IMR-90 (cell line): ENCODE results near the gene PHF5A. TPM values are rescaled to one million over a fixed set of nuclear protein-coding genes. Genes with fewer than 3 reads are reported as not detected.
A peak's percentile ranks its signal among the peaks of the same experiment; 100 is the strongest.

Source experiments
- ATAC-seq: fragments of 200-7000 bp; cut with Tn5 transposase; 2 replicates; pipeline ENCODE4 v1.9.1; 2020; ENCODE audit warnings: low read depth, mild to moderate bottlenecking, moderate library complexity
- BruUV-seq: library from RNA; stranded (reverse); fragments of 400-500 nt; replicated peaks from 2 replicates; lab custom pipeline; 2021; lab: Mats Ljungman, UMichigan
- CTCF ChIA-PET: fragments of 300-600 bp; formaldehyde crosslinking; extraction: SDS; loops from one replicate; lab custom pipeline; 2021; ENCODE audit warnings: antibody characterized with exemption; lab: Yijun Ruan, JAX
- POLR2A ChIA-PET: fragments of 300-600 bp; sonication (Branson Sonifier 250); formaldehyde crosslinking; loops from one replicate; lab custom pipeline; 2022; ENCODE audit warnings: antibody characterized with exemption; ENCODE audit not compliant: unreplicated experiment; lab: Charles Lee
- DNase-seq: peaks from one replicate; pipeline ENCODE4 v3.0.0; 2013
- H2AFZ ChIP-seq: replicated peaks from 2 replicates; pipeline ENCODE3; 2013; ENCODE audit warnings: low read length, mild to moderate bottlenecking; ENCODE audit not compliant: poor library complexity
- H2AK5ac ChIP-seq: 2 replicates; pipeline ENCODE4 v1.6.1; 2013; ENCODE audit warnings: low read depth, low read length, inconsistent platforms
- H2AK9ac ChIP-seq: replicated peaks from 2 replicates; pipeline ENCODE3; 2013; ENCODE audit warnings: mild to moderate bottlenecking, low read depth, low read length, moderate library complexity; ENCODE audit not compliant: poor library complexity
- H2BK120ac ChIP-seq: 2 replicates; pipeline ENCODE4 v1.6.1; 2013; ENCODE audit warnings: low read depth, low read length, inconsistent platforms
- H2BK15ac ChIP-seq: 3 replicates; pipeline ENCODE4 v1.6.1; 2013; ENCODE audit warnings: low read depth, low read length, inconsistent platforms
- H2BK20ac ChIP-seq: 2 replicates; pipeline ENCODE4 v1.6.1; 2013; ENCODE audit warnings: low read depth, mild to moderate bottlenecking, inconsistent platforms, low read length, moderate library complexity
- H2BK5ac ChIP-seq: 2 replicates; pipeline ENCODE4 v1.6.1; 2013; ENCODE audit warnings: mild to moderate bottlenecking, low read depth, low read length, inconsistent platforms; ENCODE audit not compliant: poor library complexity, severe bottlenecking
- H3K14ac ChIP-seq: replicated peaks from 2 replicates; pipeline ENCODE4 v1.6.1; 2013; ENCODE audit warnings: low read depth, low read length, inconsistent platforms
- H3K18ac ChIP-seq: 2 replicates; pipeline ENCODE4 v1.6.1; 2013; ENCODE audit warnings: low read depth, low read length, control low read depth
- H3K23ac ChIP-seq: 2 replicates; pipeline ENCODE4 v1.6.1; 2013; ENCODE audit warnings: low read depth, low read length, inconsistent platforms
- H3K27ac ChIP-seq: 2 replicates; pipeline ENCODE4 v1.5.1; 2013; ENCODE audit warnings: mild to moderate bottlenecking, control low read depth, low read length; ENCODE audit not compliant: insufficient read depth
- H3K27me3 ChIP-seq: 2 replicates; pipeline ENCODE4 v1.6.1; 2013; ENCODE audit warnings: low read length; ENCODE audit not compliant: control insufficient read depth, insufficient read depth
- H3K36me3 ChIP-seq: 2 replicates; pipeline ENCODE4 v1.6.1; 2013; ENCODE audit warnings: low read length, mixed read lengths; ENCODE audit not compliant: control insufficient read depth, insufficient read depth
- H3K4ac ChIP-seq: 2 replicates; pipeline ENCODE4 v1.6.1; 2013; ENCODE audit warnings: low read depth, low read length, inconsistent platforms
- H3K4me1 ChIP-seq: 2 replicates; pipeline ENCODE4 v1.6.1; 2013; ENCODE audit warnings: low read length, mixed read lengths; ENCODE audit not compliant: control insufficient read depth, insufficient read depth
- H3K4me2 ChIP-seq: 2 replicates; pipeline ENCODE4 v1.6.1; 2013; ENCODE audit warnings: low read depth, mild to moderate bottlenecking, control low read depth, low read length, moderate library complexity
- H3K4me3 ChIP-seq: 2 replicates; pipeline ENCODE4 v1.5.1; 2013; ENCODE audit warnings: low read depth, mild to moderate bottlenecking, control low read depth, low read length, moderate library complexity; ENCODE audit not compliant: insufficient read depth
- H3K56ac ChIP-seq: 2 replicates; pipeline ENCODE4 v1.6.1; 2013; ENCODE audit warnings: low read length, inconsistent platforms; ENCODE audit not compliant: insufficient read depth; ENCODE audit errors: extremely low read depth
- H3K79me1 ChIP-seq, 2 experiments: 2 replicates each; pipeline ENCODE4 v1.6.1; 2013; ENCODE audit warnings: low read length in 2 of 2, inconsistent platforms in 1 of 2, low read depth in 1 of 2
- H3K9ac ChIP-seq: 2 replicates; pipeline ENCODE4 v1.6.1; 2013; ENCODE audit warnings: low read depth, low read length, control low read depth
- H3K9me1 ChIP-seq: 2 replicates; pipeline ENCODE4 v1.6.1; 2013; ENCODE audit warnings: low read length, inconsistent platforms; ENCODE audit not compliant: insufficient read depth
- H3K9me3 ChIP-seq: 2 replicates; pipeline ENCODE4 v1.6.1; 2013; ENCODE audit warnings: low read length; ENCODE audit not compliant: control insufficient read depth, insufficient read depth
- H4K20me1 ChIP-seq: 2 replicates; pipeline ENCODE4 v1.6.1; 2013; ENCODE audit warnings: low read length, inconsistent platforms; ENCODE audit not compliant: insufficient read depth
- H4K5ac ChIP-seq: 2 replicates; pipeline ENCODE4 v1.6.1; 2013; ENCODE audit warnings: mild to moderate bottlenecking, low read depth, low read length, control low read depth
- H4K8ac ChIP-seq, 2 experiments: 2 replicates each; pipeline ENCODE4 v1.6.1; 2013; ENCODE audit warnings: low read depth in 2 of 2, low read length in 2 of 2, control low read depth in 1 of 2, inconsistent platforms in 1 of 2
- H4K91ac ChIP-seq: 2 replicates; pipeline ENCODE4 v1.6.1; 2013; ENCODE audit warnings: low read depth, low read length, inconsistent platforms; ENCODE audit not compliant: insufficient read depth
- BHLHE40 ChIP-seq: fragments of 150-350 bp; IDR thresholded peaks from 2 replicates; pipeline ENCODE4 v1.6.1; 2016; ENCODE audit warnings: mild to moderate bottlenecking, low read depth, low read length
- CEBPB ChIP-seq: IDR thresholded peaks from 2 replicates; pipeline ENCODE4 v1.6.1; 2012; ENCODE audit warnings: low read depth, low read length, improper control_type of control experiment
- CHD1 ChIP-seq: IDR thresholded peaks from 2 replicates; pipeline ENCODE4 v1.6.1; 2012; ENCODE audit warnings: low read depth, low read length, improper control_type of control experiment
- CTCF ChIP-seq: conservative IDR thresholded peaks from 2 replicates; pipeline ENCODE4 v1.5.1; 2012; ENCODE audit warnings: mild to moderate bottlenecking, low read depth, low read length, improper control_type of control experiment
- ELK1 ChIP-seq: fragments of 150-350 bp; IDR thresholded peaks from 2 replicates; pipeline ENCODE4 v1.6.1; 2016; ENCODE audit warnings: low read depth, mild to moderate bottlenecking, low read length, moderate library complexity, borderline replicate concordance
- FOS ChIP-seq: fragments of 150-350 bp; IDR thresholded peaks from 2 replicates; pipeline ENCODE4 v1.6.1; 2016; ENCODE audit warnings: low read depth, low read length
- MAFK ChIP-seq: IDR thresholded peaks from 2 replicates; pipeline ENCODE4 v1.6.1; 2012; ENCODE audit warnings: low read depth, low read length, improper control_type of control experiment
- MAZ ChIP-seq: IDR thresholded peaks from 2 replicates; pipeline ENCODE4 v1.6.1; 2012; ENCODE audit warnings: low read depth, mild to moderate bottlenecking, low read length, improper control_type of control experiment, moderate library complexity, borderline replicate concordance
- MXI1 ChIP-seq: IDR thresholded peaks from 2 replicates; pipeline ENCODE4 v1.6.1; 2012; ENCODE audit warnings: low read depth, mild to moderate bottlenecking, low read length, moderate library complexity, borderline replicate concordance
- NFE2L2 ChIP-seq: fragments of 150-350 bp; IDR thresholded peaks from 2 replicates; pipeline ENCODE4 v1.6.1; 2016; ENCODE audit warnings: low read depth, mild to moderate bottlenecking, low read length
- POLR2A ChIP-seq: IDR thresholded peaks from 2 replicates; pipeline ENCODE4 v1.6.1; 2012; ENCODE audit warnings: mild to moderate bottlenecking, low read depth, low read length
- RAD21 ChIP-seq: IDR thresholded peaks from 2 replicates; pipeline ENCODE4 v1.6.1; 2012; ENCODE audit warnings: low read length, improper control_type of control experiment
- RCOR1 ChIP-seq: IDR thresholded peaks from 2 replicates; pipeline ENCODE4 v1.6.1; 2012; ENCODE audit warnings: mild to moderate bottlenecking, low read length, improper control_type of control experiment; ENCODE audit not compliant: insufficient replicate concordance
- RFX5 ChIP-seq: IDR thresholded peaks from 2 replicates; pipeline ENCODE4 v1.8.0; 2012; ENCODE audit warnings: low read depth, mild to moderate bottlenecking, low read length, moderate library complexity
- SMC3 ChIP-seq: fragments of 150-350 bp; IDR thresholded peaks from 2 replicates; pipeline ENCODE4 v1.6.1; 2016; ENCODE audit warnings: low read depth, mild to moderate bottlenecking, antibody characterized with exemption, low read length, moderate library complexity
- USF2 ChIP-seq: fragments of 150-350 bp; IDR thresholded peaks from 2 replicates; pipeline ENCODE4 v1.6.1; 2017; ENCODE audit warnings: mild to moderate bottlenecking, antibody characterized with exemption, low read length, low read depth
- WGBS, 2 experiments: methylation state at CpG; one replicate each; pipeline versions ENCODE4 v1.1.5 to v1.1.7; 2013; ENCODE audit warnings: missing lambda C conversion rate in 2 of 2; ENCODE audit not compliant: insufficient read length in 1 of 2; ENCODE audit errors: extremely low coverage in 2 of 2; 5-methylcytosine and 5-hydroxymethylcytosine counted together
- dilution Hi-C: fragments of 300-500 bp; cut with HindIII; formaldehyde crosslinking; loops from one replicate; pipeline ENCODE4 v1.14.3; 2018; ENCODE audit warnings: low sequenced_read_pairs; ENCODE audit not compliant: unreplicated experiment
- in situ Hi-C: fragments of 300-500 bp; cut with MboI; formaldehyde crosslinking; loops from 3 replicates; pipeline ENCODE4 v1.14.3; 2019; ENCODE audit warnings: low sequenced_read_pairs, inconsistent platforms, mixed read lengths
- intact Hi-C: fragments of 100-400 bp; cut with micrococcal nuclease; formaldehyde crosslinking; loops from 2 replicates; pipeline ENCODE4 v1.10.0; 2022
- polyA plus RNA-seq, 3 experiments: library from polyadenylated mRNA; depleted of rRNA; stranded (reverse); fragments of >200 nt; gene quantifications; 2 replicates each; pipeline ENCODE4 v1.2.3, GENCODE V29; 2012; ENCODE audit warnings: low replicate concordance in 1 of 3
- total RNA-seq: library from RNA; depleted of rRNA; stranded (reverse); fragments of >200 nt; gene quantifications from 2 replicates; pipeline ENCODE4 v1.2.3, GENCODE V29; 2012

Gene PHF5A
- total and polyA plus RNA-seq, 2 of the 4 experiments (the other 2 are of a cell fraction) = 50.9 to 54.9 TPM

DNA sequence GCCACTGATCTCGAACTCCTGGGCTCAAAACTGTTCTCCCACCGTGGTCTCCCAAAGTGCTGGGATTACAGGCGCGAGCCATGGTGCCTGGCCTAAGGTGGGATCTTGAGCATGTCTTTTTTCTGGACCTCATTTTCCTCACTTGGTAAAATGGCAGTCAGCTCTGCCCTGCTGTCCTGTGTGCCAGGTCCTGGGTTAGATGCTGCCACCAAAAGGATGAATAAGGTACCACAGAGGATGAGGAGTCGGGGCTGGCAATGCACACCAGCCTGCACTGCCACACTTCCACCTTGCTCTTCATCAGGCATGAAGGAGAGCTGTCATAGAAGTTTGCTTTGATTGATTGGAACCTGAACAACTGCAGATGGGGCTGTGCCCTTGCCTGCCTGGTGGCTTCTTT, 32.7 kb upstream of the PHF5A start:
- Histone ChIP-seq H3K18ac (no peak overlapping the region), H2BK120ac (no peak overlapping the region), H3K14ac (no peak overlapping the region), H3K4ac (no peak overlapping the region), H3K4me2 (no peak overlapping the region), H2BK20ac (no peak overlapping the region), H2BK5ac (no peak overlapping the region), H3K36me3 (peaks cover 24% of the 10 kb centered on the region), H4K8ac (no peak overlapping the region), H3K4me1 (no peaks in the 10 kb centered on the region), H2BK15ac (no peak overlapping the region), H3K9ac (no peak overlapping the region), H3K27ac (no peak overlapping the region), H3K9me3 (no peaks in the 10 kb centered on the region), H3K9me1 (peaks cover 11% of the 10 kb centered on the region; the same call in 1 of the 2 replicates), H2AK9ac (no peak overlapping the region), H3K79me1 (peaks cover 27 to 61% of the 10 kb centered on the region in 2 experiments), H3K4me3 (no peak overlapping the region), H4K20me1 (peaks cover 15% of the 10 kb centered on the region), H3K23ac (no peak overlapping the region), H4K91ac (no peak overlapping the region), H3K27me3 (no peaks in the 10 kb centered on the region), H4K5ac (no peak overlapping the region), H3K56ac (no peak overlapping the region), H2AK5ac (no peak overlapping the region), H2AFZ (no peak overlapping the region)
- dilution Hi-C loops (no loop called here), intact Hi-C loops (no loop called here), in situ Hi-C loops (loop anchor here (25.0 kb wide), 1 partner anchor 564 kb away; no protein-coding TSS in a partner anchor)
- no TSS peak for BruUV-seq
- ChIA-PET CTCF (no interaction called here), POLR2A (no interaction called here)
- no CpG with 5 or more reads among the region's 5 CpGs for WGBS, 2 experiments
- DNase-seq = no peak
- peak; percentile 48; the same call in 1 of the 2 replicates for ATAC-seq
- TF ChIP-seq CEBPB (no peak), NFE2L2 (no peak), BHLHE40 (no peak), RFX5 (no peak), USF2 (no peak), RCOR1 (no peak), MAFK (no peak), CTCF (0 out of 2 replicates have a peak, but pooled peaks have one; percentile 16), CHD1 (no peak), MXI1 (no peak), SMC3 (peak; percentile 19; the same call in 1 of the 2 replicates), RAD21 (peak; percentile 43), ELK1 (no peak), POLR2A (no peak), MAZ (no peak), FOS (no peak)
